ENCODE results near the gene NDST1. TPM values are rescaled to one million over a fixed set of nuclear protein-coding genes. Genes with fewer than 3 reads are reported as not detected.

NDST1 gene
- total and polyA plus RNA-seq, 10 of the 15 experiments (the other 5 are each of a cell fraction or from before 2014, with no cell fraction given), result 0.20 to 53.5 (median 12.9) TPM

DNA sequence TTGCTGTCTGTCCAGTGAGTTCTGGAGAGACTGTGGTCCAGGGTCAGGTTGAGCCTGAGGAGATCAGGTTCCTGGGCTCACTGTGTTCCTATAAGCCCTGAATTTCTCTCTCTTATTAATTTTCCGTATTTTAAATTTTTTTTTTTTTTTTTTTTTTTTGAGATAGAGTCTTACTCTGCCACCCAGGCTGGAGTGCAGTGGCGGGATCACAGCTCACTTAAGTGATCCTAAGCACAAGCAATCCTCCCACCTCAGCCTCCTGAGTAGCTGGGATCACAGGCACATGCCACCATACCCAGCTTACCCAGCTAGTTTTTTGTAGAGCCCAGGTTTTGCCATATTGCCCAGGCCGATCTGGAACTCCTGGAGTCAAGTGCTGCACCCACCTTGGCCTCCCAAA lies 22.5 kb downstream of the NDST1 start:
- Histone ChIP-seq H3K4me2 (ENCODE audit: control insufficient read depth, insufficient read depth) (no peak overlapping the region), H3K9ac (ENCODE audit: control insufficient read depth, insufficient read depth, low read length) (no peak overlapping the region), H3K9me3 (replicated peaks; ENCODE audit: control insufficient read depth, insufficient read depth, low read length) (no peaks in the 10 kb centered on the region), H4K20me1 (ENCODE audit: control insufficient read depth, insufficient read depth) (no peaks in the 10 kb centered on the region), H2AFZ (ENCODE audit: control insufficient read depth, low read depth, low read length) (no peak overlapping the region), H3K36me3 (ENCODE audit: control insufficient read depth in 2 of 2, insufficient read depth in 2 of 2, low read length in 1 of 2) (peaks cover 20 to 34% of the 10 kb centered on the region in 2 experiments; a peak in 3 of 4 replicates), H3K4me1 (ENCODE audit: control insufficient read depth, insufficient read depth, low read length) (no peaks in the 10 kb centered on the region), H3K27ac (ENCODE audit: control insufficient read depth, insufficient read depth) (no peak overlapping the region), H3K79me2 (ENCODE audit: control insufficient read depth, insufficient read depth, low read length) (no peaks in the 10 kb centered on the region), H3K4me3 (no peak overlapping the region), H3K27me3 (replicated peaks in 1 of 2; ENCODE audit: control insufficient read depth in 2 of 2, insufficient read depth in 2 of 2, low read length in 1 of 2) (no peaks in the 10 kb centered on the region)
- DNase-seq (ENCODE audit: low read depth, low spot score), result no peak
- ChIA-PET SMC1A (ENCODE audit: uncharacterized antibody, unreplicated experiment) (interaction anchor here (0.6 to 1.4 kb wide), 4 partner anchors 15 to 41 kb away, joined by 3 to 6 read pairs (median 4); no protein-coding TSS in a partner anchor), RAD21 (ENCODE audit: unreplicated experiment) (no interaction called here), POLR2A (interaction anchor here (0.6 kb wide), 1 partner anchor 27 kb away, joined by 5 read pairs; no protein-coding TSS in a partner anchor), CTCF (interaction anchor here (0.6 to 1.5 kb wide), 3 partner anchors 14 to 1411 kb away, joined by 3 read pairs; no protein-coding TSS in a partner anchor)
- BruUV-seq (replicated peaks), result no TSS peak
- intact Hi-C loops (cut with micrococcal nuclease; ENCODE audit: unreplicated experiment) (no loop called here), in situ Hi-C loops (cut with MboI) (no loop called here)
- no peak for TF ChIP-seq SP1 (IDR thresholded peaks at IDR 0.05; ENCODE audit: low read depth, low read length)
- TF ChIP-seq RAD21 (IDR thresholded peaks at IDR 0.05; ENCODE audit: insufficient read depth, low read depth, low read length), result no peak
- no peak for TF ChIP-seq JUNB (IDR thresholded peaks at IDR 0.05)
- no peak for TF ChIP-seq DPF2 (IDR thresholded peaks at IDR 0.05)
- no peak for TF ChIP-seq SREBF2 (IDR thresholded peaks at IDR 0.05; ENCODE audit: low read length)
- TF ChIP-seq FOXM1 (IDR thresholded peaks at IDR 0.05; ENCODE audit: low read depth, low read length), result no peak
- TF ChIP-seq CREB1 (IDR thresholded peaks at IDR 0.05; ENCODE audit: low read depth), result no peak
- TF ChIP-seq, protein P1, sequence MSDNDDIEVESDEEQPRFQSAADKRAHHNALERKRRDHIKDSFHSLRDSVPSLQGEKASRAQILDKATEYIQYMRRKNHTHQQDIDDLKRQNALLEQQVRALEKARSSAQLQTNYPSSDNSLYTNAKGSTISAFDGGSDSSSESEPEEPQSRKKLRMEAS (IDR thresholded peaks at IDR 0.05; ENCODE audit: low read depth, low read length), result no peak
- no peak for TF ChIP-seq POU2F2 (IDR thresholded peaks at IDR 0.05; ENCODE audit: borderline replicate concordance, low read depth, low read length)
- no peak for TF ChIP-seq HCFC1 (IDR thresholded peaks at IDR 0.05; ENCODE audit: low read length)
- TF ChIP-seq NBN (IDR thresholded peaks at IDR 0.05), result no peak
- TF ChIP-seq, protein P2, sequence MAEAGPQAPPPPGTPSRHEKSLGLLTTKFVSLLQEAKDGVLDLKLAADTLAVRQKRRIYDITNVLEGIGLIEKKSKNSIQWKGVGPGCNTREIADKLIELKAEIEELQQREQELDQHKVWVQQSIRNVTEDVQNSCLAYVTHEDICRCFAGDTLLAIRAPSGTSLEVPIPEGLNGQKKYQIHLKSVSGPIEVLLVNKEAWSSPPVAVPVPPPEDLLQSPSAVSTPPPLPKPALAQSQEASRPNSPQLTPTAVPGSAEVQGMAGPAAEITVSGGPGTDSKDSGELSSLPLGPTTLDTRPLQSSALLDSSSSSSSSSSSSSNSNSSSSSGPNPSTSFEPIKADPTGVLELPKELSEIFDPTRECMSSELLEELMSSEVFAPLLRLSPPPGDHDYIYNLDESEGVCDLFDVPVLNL (IDR thresholded peaks at IDR 0.05; ENCODE audit: low read depth, low read length), result no peak
- no peak for TF ChIP-seq ZNF207 (IDR thresholded peaks at IDR 0.05; ENCODE audit: borderline replicate concordance)
- no peak for TF ChIP-seq CHD2 (IDR thresholded peaks at IDR 0.05; ENCODE audit: borderline replicate concordance, low read depth, low read length)
- 100% methylated on average over 3 of the region's 3 CpGs for WGBS (ENCODE audit: insufficient coverage, insufficient replicate concordance, low lambda C conversion rate, missing lambda C conversion rate)
- no peak for ATAC-seq
- no peak for FAIRE-seq

Measured in GM12878 (cell line).